Mesodermal cell (in vitro differentiated cells): ENCODE measurements around the gene PDZRN3.

Experiments used
- H3K27ac ChIP-seq: 2 replicates; pipeline ENCODE4 v1.7.0; 2013; ENCODE audit warnings: mild to moderate bottlenecking, low read depth, low read length, moderate library complexity; ENCODE audit not compliant: severe bottlenecking
- H3K36me3 ChIP-seq: 2 replicates; pipeline ENCODE4 v1.7.1; 2013; ENCODE audit warnings: mild to moderate bottlenecking, low read length, moderate library complexity; ENCODE audit not compliant: control insufficient read depth, insufficient read depth
- H3K4me1 ChIP-seq: one replicate; pipeline ENCODE4 v1.7.1; 2013; ENCODE audit warnings: mild to moderate bottlenecking, low read length; ENCODE audit not compliant: insufficient read depth, control insufficient read depth, poor library complexity, severe bottlenecking
- H3K4me3 ChIP-seq: 2 replicates; pipeline ENCODE4 v1.7.0; 2013; ENCODE audit warnings: low read length, control low read depth, mild to moderate bottlenecking; ENCODE audit not compliant: insufficient read depth, poor library complexity, severe bottlenecking; ENCODE audit errors: extremely low read depth
- H3K9me3 ChIP-seq: 2 replicates; pipeline ENCODE4 v1.7.1; 2013; ENCODE audit warnings: mild to moderate bottlenecking, low read length, moderate library complexity; ENCODE audit not compliant: control insufficient read depth
- WGBS, 2 experiments: methylation state at CpG; one replicate each; pipeline ENCODE4 v1.1.5; 2013; ENCODE audit warnings: missing lambda C conversion rate in 2 of 2; ENCODE audit not compliant: insufficient coverage in 2 of 2; 5-methylcytosine and 5-hydroxymethylcytosine counted together

The PDZRN3 gene

GRCh38 chr3:73491287-73491662 is 133.5 kb downstream of the PDZRN3 start:
- H3K9me3 ChIP-seq: no peaks in the 10 kb centered on the region
- H3K4me1 ChIP-seq: peaks cover 41% of the 10 kb centered on the region
- H3K4me3 ChIP-seq: no peak overlapping the region
- H3K36me3 ChIP-seq: no peaks in the 10 kb centered on the region
- H3K27ac ChIP-seq: no peak overlapping the region

- Histone ChIP-seq H3K36me3 (no peaks in the 10 kb centered on the region), H3K4me3 (no peak overlapping the region), H3K27ac (peak overlapping the region; percentile 39), H3K4me1 (peaks cover 47% of the 10 kb centered on the region), H3K9me3 (no peaks in the 10 kb centered on the region)
- 16 to 28% methylated on average over 6 to 8 of the region's 8 CpGs for WGBS, 2 experiments
Observed at GRCh38 chr3:73490453-73491286, 134.1 kb downstream of the PDZRN3 start.

- H3K9me3 ChIP-seq: no peaks in the 10 kb centered on the region
- H3K4me1 ChIP-seq: peaks cover 41% of the 10 kb centered on the region
- 64 to 72% methylated on average over 2 to 3 of the region's 4 CpGs for WGBS, 2 experiments
- no peaks in the 10 kb centered on the region for H3K36me3 ChIP-seq
- H3K4me3 ChIP-seq: no peak overlapping the region
- H3K27ac ChIP-seq: no peak overlapping the region
Observed at GRCh38 chr3:73485877-73486330, 138.8 kb downstream of the PDZRN3 start.

GRCh38 chr3:73484656-73485248 is 140.0 kb downstream of the PDZRN3 start:
- no peaks in the 10 kb centered on the region for H3K9me3 ChIP-seq
- H3K4me1 ChIP-seq: peaks cover 36% of the 10 kb centered on the region
- WGBS, 2 experiments: 0 to 11% methylated on average over 2 to 3 of the region's 7 CpGs
- H3K4me3 ChIP-seq: no peak overlapping the region
- H3K27ac ChIP-seq: peak overlapping the region; percentile 38
- H3K36me3 ChIP-seq: no peaks in the 10 kb centered on the region

- no peak overlapping the region for H3K4me3 ChIP-seq
- H3K4me1 ChIP-seq: peaks cover 36% of the 10 kb centered on the region
- no peak overlapping the region for H3K27ac ChIP-seq
- no peaks in the 10 kb centered on the region for H3K36me3 ChIP-seq
- peaks cover 10% of the 10 kb centered on the region for H3K9me3 ChIP-seq
- 88% methylated on average over 1 of the region's 3 CpGs for WGBS, 2 experiments
Observed at GRCh38 chr3:73481888-73482287, 142.9 kb downstream of the PDZRN3 start.

- 87 to 96% methylated on average over 2 to 3 of the region's 3 CpGs for WGBS, 2 experiments
- Histone ChIP-seq H3K9me3 (peaks cover 10% of the 10 kb centered on the region), H3K4me3 (no peak overlapping the region), H3K36me3 (no peaks in the 10 kb centered on the region), H3K27ac (no peak overlapping the region), H3K4me1 (peaks cover 24% of the 10 kb centered on the region)
Observed at GRCh38 chr3:73480187-73480672, 144.5 kb downstream of the PDZRN3 start.

GRCh38 chr3:73479325-73479724 is 145.4 kb downstream of the PDZRN3 start:
- Histone ChIP-seq H3K4me1 (peaks cover 16% of the 10 kb centered on the region), H3K9me3 (peaks cover 10% of the 10 kb centered on the region), H3K4me3 (no peak overlapping the region), H3K36me3 (no peaks in the 10 kb centered on the region), H3K27ac (no peak overlapping the region)
- WGBS, 2 experiments: 86 to 100% methylated on average over 3 to 4 of the region's 5 CpGs

- H3K27ac ChIP-seq: no peak overlapping the region
- peaks cover 10% of the 10 kb centered on the region for H3K9me3 ChIP-seq
- no peak overlapping the region for H3K4me3 ChIP-seq
- H3K4me1 ChIP-seq: peaks cover 11% of the 10 kb centered on the region
- H3K36me3 ChIP-seq: no peaks in the 10 kb centered on the region
- WGBS, 2 experiments: 100% methylated on average over 1 of the region's 1 CpG; no CpG with 5 or more reads in 1 of the 2 experiments
Observed at GRCh38 chr3:73478858-73479257, 145.9 kb downstream of the PDZRN3 start.

- H3K36me3 ChIP-seq: no peaks in the 10 kb centered on the region
- WGBS, 2 experiments: 100% methylated on average over 1 of the region's 2 CpGs
- H3K27ac ChIP-seq: no peak overlapping the region
- peaks cover 10% of the 10 kb centered on the region for H3K9me3 ChIP-seq
- no peaks in the 10 kb centered on the region for H3K4me1 ChIP-seq
- no peak overlapping the region for H3K4me3 ChIP-seq
Observed at GRCh38 chr3:73475717-73476116, 149.0 kb downstream of the PDZRN3 start.

GRCh38 chr3:73475175-73475574 is 149.6 kb downstream of the PDZRN3 start:
- H3K27ac ChIP-seq: no peak overlapping the region
- WGBS, 2 experiments: 78 to 98% methylated on average over 4 of the region's 4 CpGs
- no peaks in the 10 kb centered on the region for H3K4me1 ChIP-seq

GRCh38 chr3:73474619-73475018 is 150.1 kb downstream of the PDZRN3 start:
- no peak overlapping the region for H3K4me3 ChIP-seq
- H3K4me1 ChIP-seq: no peaks in the 10 kb centered on the region
- H3K9me3 ChIP-seq: peaks cover 10% of the 10 kb centered on the region
- WGBS, 2 experiments: 78 to 86% methylated on average over 1 of the region's 1 CpG
- H3K36me3 ChIP-seq: no peaks in the 10 kb centered on the region
- H3K27ac ChIP-seq: no peak overlapping the region

More at GRCh38 chr3:73475175-73475574, 149.6 kb downstream of the PDZRN3 start:
- no peak overlapping the region for H3K4me3 ChIP-seq
- peaks cover 10% of the 10 kb centered on the region for H3K9me3 ChIP-seq
- no peaks in the 10 kb centered on the region for H3K36me3 ChIP-seq
